ENCODE results near the gene NELL1. TPM values are rescaled to one million over a fixed set of nuclear protein-coding genes. Genes with fewer than 3 reads are reported as not detected.

NELL1 gene
- total RNA-seq, 4 donors from 2014 or later = not detected

DNA sequence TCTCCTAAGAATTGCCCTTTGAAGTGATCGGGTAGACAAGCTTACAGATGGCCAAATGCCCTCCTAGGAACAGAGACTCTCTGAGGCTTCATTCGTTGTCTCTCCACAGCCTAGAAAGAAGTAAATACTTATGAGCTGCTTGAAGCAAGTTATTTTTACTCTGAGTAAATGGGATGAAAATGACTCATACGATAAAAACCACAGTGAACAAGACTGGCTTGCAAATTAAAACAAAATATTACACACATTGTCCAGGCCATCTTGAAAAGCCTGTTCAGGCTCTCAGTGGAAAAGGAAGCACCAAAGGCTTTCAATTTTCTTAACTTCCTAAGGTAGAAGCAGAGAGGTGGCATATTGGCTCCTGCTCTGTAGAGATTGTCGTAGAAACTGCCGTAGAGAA lies 294.2 kb downstream of the NELL1 start:
- no peak for DNase-seq
- intact Hi-C loops (cut with DNase I) = no loop called here
- H3K27ac ChIP-seq = no peak overlapping the region
- no peaks in the 10 kb centered on the region for H3K9me3 ChIP-seq
- no peak for TF ChIP-seq POLR2A (IDR thresholded peaks at IDR 0.05)
- H3K36me3 ChIP-seq = no peaks in the 10 kb centered on the region
- H3K4me3 ChIP-seq (replicated peaks in 1 of 3) = no peak overlapping the region
- 83 to 92% methylated on average over 5 of the region's 5 CpGs for WGBS, 2 donors
- H3K4me1 ChIP-seq = no peaks in the 10 kb centered on the region
- H3K27me3 ChIP-seq = no peaks in the 10 kb centered on the region

- no peaks in the 10 kb centered on the region for H3K36me3 ChIP-seq
- no peak for TF ChIP-seq POLR2A (IDR thresholded peaks at IDR 0.05)
- TF ChIP-seq, protein P1, sequence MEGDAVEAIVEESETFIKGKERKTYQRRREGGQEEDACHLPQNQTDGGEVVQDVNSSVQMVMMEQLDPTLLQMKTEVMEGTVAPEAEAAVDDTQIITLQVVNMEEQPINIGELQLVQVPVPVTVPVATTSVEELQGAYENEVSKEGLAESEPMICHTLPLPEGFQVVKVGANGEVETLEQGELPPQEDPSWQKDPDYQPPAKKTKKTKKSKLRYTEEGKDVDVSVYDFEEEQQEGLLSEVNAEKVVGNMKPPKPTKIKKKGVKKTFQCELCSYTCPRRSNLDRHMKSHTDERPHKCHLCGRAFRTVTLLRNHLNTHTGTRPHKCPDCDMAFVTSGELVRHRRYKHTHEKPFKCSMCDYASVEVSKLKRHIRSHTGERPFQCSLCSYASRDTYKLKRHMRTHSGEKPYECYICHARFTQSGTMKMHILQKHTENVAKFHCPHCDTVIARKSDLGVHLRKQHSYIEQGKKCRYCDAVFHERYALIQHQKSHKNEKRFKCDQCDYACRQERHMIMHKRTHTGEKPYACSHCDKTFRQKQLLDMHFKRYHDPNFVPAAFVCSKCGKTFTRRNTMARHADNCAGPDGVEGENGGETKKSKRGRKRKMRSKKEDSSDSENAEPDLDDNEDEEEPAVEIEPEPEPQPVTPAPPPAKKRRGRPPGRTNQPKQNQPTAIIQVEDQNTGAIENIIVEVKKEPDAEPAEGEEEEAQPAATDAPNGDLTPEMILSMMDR (IDR thresholded peaks at IDR 0.05) = no peak
- H3K27ac ChIP-seq = no peak overlapping the region
- no peak overlapping the region for H3K4me3 ChIP-seq (replicated peaks in 1 of 3)
- 96 to 99% methylated on average over 3 of the region's 3 CpGs for WGBS, 2 donors
- no peaks in the 10 kb centered on the region for H3K4me1 ChIP-seq
- H3K9me3 ChIP-seq = no peaks in the 10 kb centered on the region
- no peaks in the 10 kb centered on the region for H3K27me3 ChIP-seq
- DNase-seq = no peak
- intact Hi-C loops (cut with DNase I) = no loop called here
Observed at GRCh38 chr11:20964985-20965384, 295.6 kb downstream of the NELL1 start.

- Histone ChIP-seq H3K36me3 (no peaks in the 10 kb centered on the region), H3K4me1 (no peaks in the 10 kb centered on the region), H3K4me3 (replicated peaks in 1 of 3) (no peak overlapping the region), H3K27me3 (no peaks in the 10 kb centered on the region), H3K9me3 (no peaks in the 10 kb centered on the region), H3K27ac (no peak overlapping the region)
- DNase-seq = no peak
- intact Hi-C loops (cut with DNase I) = no loop called here
- WGBS, 2 donors = 20 to 31% methylated on average over 3 of the region's 3 CpGs
- TF ChIP-seq, protein P1 (IDR thresholded peaks at IDR 0.05) = no peak
- TF ChIP-seq POLR2A (IDR thresholded peaks at IDR 0.05) = no peak
Observed at GRCh38 chr11:20966489-20966888, 297.1 kb downstream of the NELL1 start.

GRCh38 chr11:20973940-20974559 lies 304.7 kb downstream of the NELL1 start:
- Histone ChIP-seq H3K27me3 (no peaks in the 10 kb centered on the region), H3K4me1 (no peaks in the 10 kb centered on the region), H3K36me3 (no peaks in the 10 kb centered on the region), H3K4me3 (replicated peaks in 1 of 3) (no peak overlapping the region), H3K27ac (no peak overlapping the region), H3K9me3 (no peaks in the 10 kb centered on the region)
- intact Hi-C loops (cut with DNase I) = no loop called here
- WGBS, 2 donors = 47 to 60% methylated on average over 7 of the region's 7 CpGs
- TF ChIP-seq POLR2A (IDR thresholded peaks at IDR 0.05) = no peak
- TF ChIP-seq, protein P1 (IDR thresholded peaks at IDR 0.05) = no peak
- no peak for DNase-seq

GRCh38 chr11:20980736-20981135 lies 311.4 kb downstream of the NELL1 start:
- Histone ChIP-seq H3K4me1 (no peaks in the 10 kb centered on the region), H3K9me3 (no peaks in the 10 kb centered on the region), H3K36me3 (no peaks in the 10 kb centered on the region), H3K4me3 (replicated peaks in 1 of 3) (no peak overlapping the region), H3K27me3 (no peaks in the 10 kb centered on the region), H3K27ac (no peak overlapping the region)
- DNase-seq = no peak
- intact Hi-C loops (cut with DNase I) = no loop called here
- TF ChIP-seq, protein P1 (IDR thresholded peaks at IDR 0.05) = no peak
- no peak for TF ChIP-seq POLR2A (IDR thresholded peaks at IDR 0.05)
